Fibroblast of lung (primary cell): Measurements from ENCODE around the gene SLC12A1.

ENCODE experiments used
- CTCF ChIP-seq, 2 donors: IDR thresholded peaks in 1 of 2; conservative IDR thresholded peaks in 1 of 2; 1 replicate in 1 of 2; 2 replicates in 1 of 2; pipeline ENCODE4 v1.5.1; 2011 to 2012; ENCODE audit warnings: low read length in 2 of 2, control low read depth in 1 of 2, inconsistent platforms in 1 of 2, low read depth in 1 of 2, mild to moderate bottlenecking in 1 of 2
- EZH2 ChIP-seq: IDR thresholded peaks from 2 replicates; pipeline ENCODE4 v1.5.1; 2012; ENCODE audit warnings: low read length, control low read depth, mild to moderate bottlenecking; ENCODE audit errors: missing control alignments

DNA sequence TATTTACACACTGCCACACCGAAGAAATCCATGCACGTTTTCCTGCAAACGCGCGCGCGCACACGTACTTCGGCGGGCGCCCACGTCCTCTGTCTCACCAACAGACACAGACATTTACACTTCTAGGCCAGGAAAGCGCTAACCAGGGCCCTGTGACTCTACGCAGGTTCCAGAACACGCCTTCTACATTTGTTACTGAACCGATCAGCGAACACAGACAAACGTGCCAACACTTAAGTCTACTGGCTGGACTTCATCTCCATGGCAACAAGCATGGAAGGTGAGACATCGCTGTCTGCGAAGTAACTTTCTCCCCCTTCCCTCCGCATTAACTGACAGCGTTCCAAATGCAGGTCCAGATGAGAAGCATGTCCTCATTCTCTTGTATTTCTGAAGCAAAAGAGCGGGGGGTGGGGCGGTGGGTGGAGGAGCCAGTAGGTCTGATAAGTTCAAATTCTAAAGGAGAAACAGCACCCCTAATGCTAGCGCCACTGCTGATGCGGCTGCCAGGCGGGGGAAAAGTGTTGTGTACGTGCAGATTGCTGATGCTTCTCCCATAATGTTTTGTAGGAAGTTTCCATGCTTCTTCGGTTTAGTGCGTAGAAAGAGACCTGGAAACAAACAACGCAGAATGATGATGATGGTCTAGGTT is 14.4 kb upstream of the SLC12A1 start, which contains the start of gene CTXN2:
- no peak for TF ChIP-seq CTCF (conservative IDR thresholded peaks at IDR 0.05 in 1 of 2, IDR thresholded peaks at IDR 0.05 in 1 of 2; ENCODE audit: low read depth in 1 of 2, low read length in 2 of 2)
- TF ChIP-seq EZH2 = no peak
